HFF-Myc (cell line): ENCODE results near the gene ADAMTS5.

Experiments used
- DNase-seq: peaks from one replicate; pipeline ENCODE4 v3.0.0-alpha.2; 2011; ENCODE audit warnings: low read depth; ENCODE audit errors: extremely low read depth
- H3K4me3 ChIP-seq: replicated peaks from 2 replicates; pipeline ENCODE4 v1.5.1; 2011; ENCODE audit warnings: low read depth, mild to moderate bottlenecking, control low read depth, low read length
- CTCF ChIP-seq: IDR thresholded peaks from 2 replicates; pipeline ENCODE4 v1.5.1; 2012; ENCODE audit warnings: mild to moderate bottlenecking, low read depth, low read length, control low read depth; ENCODE audit errors: missing control alignments

ADAMTS5 gene

GRCh38 chr21:26900980-26901379 lies 65.9 kb downstream of the ADAMTS5 start:
- no peak for DNase-seq
- no peak overlapping the region for H3K4me3 ChIP-seq
- TF ChIP-seq CTCF, result no peak

GRCh38 chr21:26892151-26892550 lies 74.7 kb downstream of the ADAMTS5 start:
- no peak for TF ChIP-seq CTCF
- DNase-seq, result no peak
- no peak overlapping the region for H3K4me3 ChIP-seq

GRCh38 chr21:26888931-26889330 lies 78.0 kb downstream of the ADAMTS5 start:
- DNase-seq, result no peak
- no peak overlapping the region for H3K4me3 ChIP-seq
- TF ChIP-seq CTCF, result no peak

- no peak for DNase-seq
- TF ChIP-seq CTCF, result no peak
- H3K4me3 ChIP-seq, result no peak overlapping the region
Observed at GRCh38 chr21:26888256-26888655, 78.6 kb downstream of the ADAMTS5 start.

- TF ChIP-seq CTCF, result no peak
- DNase-seq, result no peak
- H3K4me3 ChIP-seq, result no peak overlapping the region
Observed at GRCh38 chr21:26887251-26887650, 79.6 kb downstream of the ADAMTS5 start.

GRCh38 chr21:26884436-26884835 lies 82.5 kb downstream of the ADAMTS5 start:
- no peak for DNase-seq
- no peak overlapping the region for H3K4me3 ChIP-seq
- TF ChIP-seq CTCF, result no peak

- H3K4me3 ChIP-seq, result no peak overlapping the region
- no peak for DNase-seq
- no peak for TF ChIP-seq CTCF
Observed at GRCh38 chr21:26883768-26884167, 83.1 kb downstream of the ADAMTS5 start.
